Measurements from ENCODE around the gene ZMIZ2. TPM values are rescaled to one million over a fixed set of nuclear protein-coding genes. Genes with fewer than 3 reads are reported as not detected.

ZMIZ2 gene
- total and polyA plus RNA-seq, 2 donors (not counting 1 experiment from before 2014, with no cell fraction given): 254 to 442 TPM

DNA sequence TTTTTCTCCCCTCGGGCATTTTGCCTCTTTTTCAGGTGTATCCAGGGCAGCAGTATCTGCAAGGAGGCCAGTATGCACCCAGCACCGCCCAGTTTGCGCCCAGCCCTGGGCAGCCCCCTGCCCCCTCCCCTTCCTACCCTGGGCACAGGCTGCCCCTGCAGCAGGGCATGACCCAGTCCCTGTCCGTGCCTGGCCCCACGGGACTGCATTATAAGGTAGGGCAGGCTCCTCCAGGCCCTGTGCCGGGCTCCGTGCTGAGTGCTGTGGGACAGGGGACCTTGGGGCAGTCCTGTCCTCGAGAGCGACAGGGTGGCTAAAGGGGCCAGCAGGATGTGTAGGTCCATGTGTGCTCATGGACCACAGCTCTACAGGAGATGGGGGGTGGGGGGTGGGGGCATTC, 10.6 kb downstream of the ZMIZ2 start:
- Histone ChIP-seq H3K27ac (ENCODE audit: low read length in 2 of 2) (no peak overlapping the region), H3K9ac (ENCODE audit: low read length) (no peak overlapping the region), H3K4me3 (ENCODE audit: control extremely low read depth in 1 of 5, extremely low read depth in 1 of 5, insufficient read depth in 1 of 5, low read depth in 2 of 5, low read length in 4 of 5) (no peak overlapping the region), H3K9me3 (ENCODE audit: control extremely low read depth in 1 of 3, control insufficient read depth in 2 of 3, insufficient read depth in 1 of 3, low read length in 2 of 3) (no peaks in the 10 kb centered on the region), H3K4me2 (replicated peaks; ENCODE audit: low read depth, low read length, poor library complexity, severe bottlenecking) (no peak overlapping the region), H4K20me1 (ENCODE audit: control insufficient read depth, insufficient read depth, low read length, poor library complexity, severe bottlenecking) (peaks cover 77% of the 10 kb centered on the region), H2AFZ (ENCODE audit: insufficient read depth, low read depth, low read length, poor library complexity, severe bottlenecking) (no peak overlapping the region), H3K27me3 (replicated peaks in 1 of 4; ENCODE audit: control extremely low read depth in 1 of 4, control insufficient read depth in 3 of 4, insufficient read depth in 4 of 4, low read length in 3 of 4) (no peaks in the 10 kb centered on the region), H3K36me3 (replicated peaks in 1 of 2; ENCODE audit: control extremely low read depth in 1 of 2, control insufficient read depth in 1 of 2, extremely low read depth in 1 of 2, insufficient read depth in 2 of 2, low read length in 1 of 2) (peaks cover 0 to 84% of the 10 kb centered on the region in 2 experiments), H3K79me2 (ENCODE audit: control insufficient read depth, insufficient read depth, low read length) (peaks cover 52% of the 10 kb centered on the region), H3K4me1 (ENCODE audit: control insufficient read depth in 2 of 2, insufficient read depth in 2 of 2, low read length in 2 of 2) (peaks cover 22 to 24% of the 10 kb centered on the region in 2 donors)
- Mint-ChIP-seq H3K4me3 (no peak overlapping the region), H3K4me1 (peaks cover 24% of the 10 kb centered on the region), H3K9me3 (ENCODE audit: insufficient read depth) (no peaks in the 10 kb centered on the region), H3K27me3 (no peaks in the 10 kb centered on the region), H3K27ac (no peak overlapping the region)
- CTCF ChIA-PET: no interaction called here
- TF ChIP-seq EZH2 (IDR thresholded peaks at IDR 0.05; ENCODE audit: borderline replicate concordance, insufficient read depth, low read depth, low read length, poor library complexity, severe bottlenecking): no peak
- TF ChIP-seq, protein P1, sequence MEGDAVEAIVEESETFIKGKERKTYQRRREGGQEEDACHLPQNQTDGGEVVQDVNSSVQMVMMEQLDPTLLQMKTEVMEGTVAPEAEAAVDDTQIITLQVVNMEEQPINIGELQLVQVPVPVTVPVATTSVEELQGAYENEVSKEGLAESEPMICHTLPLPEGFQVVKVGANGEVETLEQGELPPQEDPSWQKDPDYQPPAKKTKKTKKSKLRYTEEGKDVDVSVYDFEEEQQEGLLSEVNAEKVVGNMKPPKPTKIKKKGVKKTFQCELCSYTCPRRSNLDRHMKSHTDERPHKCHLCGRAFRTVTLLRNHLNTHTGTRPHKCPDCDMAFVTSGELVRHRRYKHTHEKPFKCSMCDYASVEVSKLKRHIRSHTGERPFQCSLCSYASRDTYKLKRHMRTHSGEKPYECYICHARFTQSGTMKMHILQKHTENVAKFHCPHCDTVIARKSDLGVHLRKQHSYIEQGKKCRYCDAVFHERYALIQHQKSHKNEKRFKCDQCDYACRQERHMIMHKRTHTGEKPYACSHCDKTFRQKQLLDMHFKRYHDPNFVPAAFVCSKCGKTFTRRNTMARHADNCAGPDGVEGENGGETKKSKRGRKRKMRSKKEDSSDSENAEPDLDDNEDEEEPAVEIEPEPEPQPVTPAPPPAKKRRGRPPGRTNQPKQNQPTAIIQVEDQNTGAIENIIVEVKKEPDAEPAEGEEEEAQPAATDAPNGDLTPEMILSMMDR (IDR thresholded peaks at IDR 0.05): no peak
- ATAC-seq (ENCODE audit: low read depth): no peak
- intact Hi-C loops (cut with micrococcal nuclease): no loop called here
- WGBS (ENCODE audit: insufficient coverage): 94% methylated on average over 9 of the region's 9 CpGs
- POLR2A ChIA-PET: no interaction called here
- no peak for DNase-seq

DNA sequence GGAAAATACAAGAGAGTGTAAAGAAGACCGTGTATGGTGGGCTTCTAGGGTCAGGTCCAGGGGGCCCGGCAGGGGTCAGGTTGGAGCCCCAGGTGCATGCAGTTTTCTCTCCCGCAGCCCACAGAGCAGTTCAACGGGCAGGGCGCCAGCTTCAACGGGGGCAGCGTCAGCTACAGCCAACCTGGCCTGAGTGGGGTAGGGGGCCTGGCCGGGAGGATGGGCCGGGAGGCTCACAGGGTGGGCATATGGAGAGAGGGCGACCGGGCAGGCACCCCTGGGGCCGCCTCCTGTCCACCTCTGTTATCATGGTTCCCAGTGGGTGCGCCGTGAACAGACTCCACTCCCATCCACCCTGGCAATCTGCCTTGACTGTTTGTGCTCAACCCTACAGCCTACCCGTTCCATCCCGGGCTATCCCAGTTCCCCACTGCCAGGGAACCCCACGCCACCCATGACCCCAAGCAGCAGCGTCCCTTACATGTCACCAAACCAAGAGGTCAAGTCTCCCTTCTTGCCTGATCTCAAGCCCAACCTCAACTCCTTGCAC, 11.5 kb downstream of the ZMIZ2 start:
- Histone ChIP-seq H3K79me2 (ENCODE audit: control insufficient read depth, insufficient read depth, low read length) (peaks cover 44% of the 10 kb centered on the region), H3K4me2 (replicated peaks; ENCODE audit: low read depth, low read length, poor library complexity, severe bottlenecking) (no peak overlapping the region), H3K9me3 (ENCODE audit: control extremely low read depth in 1 of 3, control insufficient read depth in 2 of 3, insufficient read depth in 1 of 3, low read length in 2 of 3) (no peaks in the 10 kb centered on the region), H2AFZ (ENCODE audit: insufficient read depth, low read depth, low read length, poor library complexity, severe bottlenecking) (no peak overlapping the region), H3K9ac (ENCODE audit: low read length) (no peak overlapping the region), H4K20me1 (ENCODE audit: control insufficient read depth, insufficient read depth, low read length, poor library complexity, severe bottlenecking) (peaks cover 68% of the 10 kb centered on the region), H3K4me1 (ENCODE audit: control insufficient read depth in 2 of 2, insufficient read depth in 2 of 2, low read length in 2 of 2) (peaks cover 13 to 16% of the 10 kb centered on the region in 2 donors), H3K36me3 (replicated peaks in 1 of 2; ENCODE audit: control extremely low read depth in 1 of 2, control insufficient read depth in 1 of 2, extremely low read depth in 1 of 2, insufficient read depth in 2 of 2, low read length in 1 of 2) (peaks cover 0 to 90% of the 10 kb centered on the region in 2 experiments), H3K27me3 (replicated peaks in 1 of 4; ENCODE audit: control extremely low read depth in 1 of 4, control insufficient read depth in 3 of 4, insufficient read depth in 4 of 4, low read length in 3 of 4) (no peaks in the 10 kb centered on the region), H3K4me3 (ENCODE audit: control extremely low read depth in 1 of 5, extremely low read depth in 1 of 5, insufficient read depth in 1 of 5, low read depth in 2 of 5, low read length in 4 of 5) (no peak overlapping the region), H3K27ac (ENCODE audit: low read length in 2 of 2) (no peak overlapping the region)
- POLR2A ChIA-PET: interaction anchor here (0.5 kb wide), 1 partner anchor 98 kb away, joined by 4 read pairs; no protein-coding TSS in a partner anchor
- H3K27ac Mint-ChIP-seq: no peak overlapping the region
- H3K27me3 Mint-ChIP-seq: no peaks in the 10 kb centered on the region
- CTCF ChIA-PET: no interaction called here
- no peak overlapping the region for H3K4me3 Mint-ChIP-seq
- no peak for ATAC-seq (ENCODE audit: low read depth)
- WGBS (ENCODE audit: insufficient coverage): 98% methylated on average over 16 of the region's 18 CpGs
- H3K9me3 Mint-ChIP-seq (ENCODE audit: insufficient read depth): no peaks in the 10 kb centered on the region
- DNase-seq: no peak
- peaks cover 15% of the 10 kb centered on the region for H3K4me1 Mint-ChIP-seq
- intact Hi-C loops (cut with micrococcal nuclease): no loop called here
- TF ChIP-seq EZH2 (IDR thresholded peaks at IDR 0.05; ENCODE audit: borderline replicate concordance, insufficient read depth, low read depth, low read length, poor library complexity, severe bottlenecking): no peak
- TF ChIP-seq, protein P1 (IDR thresholded peaks at IDR 0.05): no peak
